ENCODE results near the gene CAPN5. TPM values are rescaled to one million over a fixed set of nuclear protein-coding genes. Genes with fewer than 3 reads are reported as not detected.

CAPN5 gene
- total and polyA plus RNA-seq, 10 of the 15 experiments (the other 5 are each of a cell fraction or from before 2014, with no cell fraction given) = 0.02 to 0.33 (median 0.07) TPM; not detected in 3

- SMC1A ChIA-PET (ENCODE audit: uncharacterized antibody, unreplicated experiment) = interaction anchor here (0.7 kb wide), 1 partner anchor 9 kb away, joined by 3 read pairs; no protein-coding TSS in a partner anchor
- Histone ChIP-seq H3K4me3 (no peak overlapping the region), H3K4me1 (ENCODE audit: control insufficient read depth, insufficient read depth, low read length) (no peaks in the 10 kb centered on the region)
Measured at GRCh38 chr11:77118086-77118485, 51.3 kb downstream of the CAPN5 start.

More at GRCh38 chr11:77118086-77118485, 51.3 kb downstream of the CAPN5 start:
- H3K27me3 ChIP-seq (replicated peaks in 1 of 2; ENCODE audit: control insufficient read depth in 2 of 2, insufficient read depth in 2 of 2, low read length in 1 of 2) = no peaks in the 10 kb centered on the region; a peak in 2 of 4 replicates
- H4K20me1 ChIP-seq (ENCODE audit: control insufficient read depth, insufficient read depth) = no peaks in the 10 kb centered on the region
- BruUV-seq (replicated peaks) = no TSS peak
- H3K4me2 ChIP-seq (ENCODE audit: control insufficient read depth, insufficient read depth) = no peak overlapping the region
- ChIA-PET CTCF (interaction anchor here (0.7 to 2.8 kb wide), 2 partner anchors 9 to 483 kb away, joined by 3 to 20 read pairs; partner anchors contain the start of gene MYO7A), POLR2A (no interaction called here), RAD21 (ENCODE audit: unreplicated experiment) (no interaction called here)
- no peaks in the 10 kb centered on the region for H3K9me3 ChIP-seq (replicated peaks; ENCODE audit: control insufficient read depth, insufficient read depth, low read length)
- H3K36me3 ChIP-seq (ENCODE audit: control insufficient read depth in 2 of 2, insufficient read depth in 2 of 2, low read length in 1 of 2) = no peaks in the 10 kb centered on the region
- ATAC-seq = no peak
- intact Hi-C loops (cut with micrococcal nuclease; ENCODE audit: unreplicated experiment) (no loop called here), in situ Hi-C loops (cut with MboI) (no loop called here)
- FAIRE-seq = no peak
- no peak overlapping the region for H3K27ac ChIP-seq (ENCODE audit: control insufficient read depth, insufficient read depth)
- no peak overlapping the region for H2AFZ ChIP-seq (ENCODE audit: control insufficient read depth, low read depth, low read length)
- TF ChIP-seq CTCF (IDR thresholded peaks at IDR 0.05 in 2 of 3, conservative IDR thresholded peaks at IDR 0.05 in 1 of 3; ENCODE audit: control insufficient read depth in 2 of 3, extremely low read depth in 1 of 3, insufficient read depth in 1 of 3, low read depth in 3 of 3, low read length in 3 of 3) (no peak), ATF2 (IDR thresholded peaks at IDR 0.05; ENCODE audit: low read length) (no peak), TCF12 (IDR thresholded peaks at IDR 0.05; ENCODE audit: low read depth, low read length) (no peak), CEBPZ (IDR thresholded peaks at IDR 0.05; ENCODE audit: low read depth, low read length) (no peak), FOS (IDR thresholded peaks at IDR 0.05; ENCODE audit: borderline replicate concordance, extremely low read depth, insufficient read length) (no peak), RCOR1 (conservative IDR thresholded peaks at IDR 0.05; ENCODE audit: low read depth, low read length) (no peak), RB1 (IDR thresholded peaks at IDR 0.05; ENCODE audit: borderline replicate concordance) (no peak), BCL11A (IDR thresholded peaks at IDR 0.05; ENCODE audit: low read depth, low read length) (no peak), STAT3 (IDR thresholded peaks at IDR 0.05; ENCODE audit: low read depth, low read length) (no peak), ELK1 (IDR thresholded peaks at IDR 0.05; ENCODE audit: low read depth, low read length) (no peak), CREB1 (IDR thresholded peaks at IDR 0.05; ENCODE audit: low read depth) (no peak)
- TF ChIP-seq, protein P1, sequence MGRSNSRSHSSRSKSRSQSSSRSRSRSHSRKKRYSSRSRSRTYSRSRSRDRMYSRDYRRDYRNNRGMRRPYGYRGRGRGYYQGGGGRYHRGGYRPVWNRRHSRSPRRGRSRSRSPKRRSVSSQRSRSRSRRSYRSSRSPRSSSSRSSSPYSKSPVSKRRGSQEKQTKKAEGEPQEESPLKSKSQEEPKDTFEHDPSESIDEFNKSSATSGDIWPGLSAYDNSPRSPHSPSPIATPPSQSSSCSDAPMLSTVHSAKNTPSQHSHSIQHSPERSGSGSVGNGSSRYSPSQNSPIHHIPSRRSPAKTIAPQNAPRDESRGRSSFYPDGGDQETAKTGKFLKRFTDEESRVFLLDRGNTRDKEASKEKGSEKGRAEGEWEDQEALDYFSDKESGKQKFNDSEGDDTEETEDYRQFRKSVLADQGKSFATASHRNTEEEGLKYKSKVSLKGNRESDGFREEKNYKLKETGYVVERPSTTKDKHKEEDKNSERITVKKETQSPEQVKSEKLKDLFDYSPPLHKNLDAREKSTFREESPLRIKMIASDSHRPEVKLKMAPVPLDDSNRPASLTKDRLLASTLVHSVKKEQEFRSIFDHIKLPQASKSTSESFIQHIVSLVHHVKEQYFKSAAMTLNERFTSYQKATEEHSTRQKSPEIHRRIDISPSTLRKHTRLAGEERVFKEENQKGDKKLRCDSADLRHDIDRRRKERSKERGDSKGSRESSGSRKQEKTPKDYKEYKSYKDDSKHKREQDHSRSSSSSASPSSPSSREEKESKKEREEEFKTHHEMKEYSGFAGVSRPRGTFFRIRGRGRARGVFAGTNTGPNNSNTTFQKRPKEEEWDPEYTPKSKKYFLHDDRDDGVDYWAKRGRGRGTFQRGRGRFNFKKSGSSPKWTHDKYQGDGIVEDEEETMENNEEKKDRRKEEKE (IDR thresholded peaks at IDR 0.05) = no peak
- TF ChIP-seq, protein P2, sequence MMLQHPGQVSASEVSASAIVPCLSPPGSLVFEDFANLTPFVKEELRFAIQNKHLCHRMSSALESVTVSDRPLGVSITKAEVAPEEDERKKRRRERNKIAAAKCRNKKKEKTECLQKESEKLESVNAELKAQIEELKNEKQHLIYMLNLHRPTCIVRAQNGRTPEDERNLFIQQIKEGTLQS (IDR thresholded peaks at IDR 0.05; ENCODE audit: borderline replicate concordance, extremely low read depth, low read depth, low read length) = no peak
- H3K9ac ChIP-seq (ENCODE audit: control insufficient read depth, insufficient read depth, low read length) = no peak overlapping the region
- H3K79me2 ChIP-seq (ENCODE audit: control insufficient read depth, insufficient read depth, low read length) = no peaks in the 10 kb centered on the region
- 66% methylated on average over 17 of the region's 17 CpGs for WGBS (ENCODE audit: insufficient coverage, insufficient replicate concordance, low lambda C conversion rate, missing lambda C conversion rate)
- DNase-seq (ENCODE audit: low read depth, low spot score) = no peak
